Ishikawa (cell line): ENCODE measurements around the gene CCT6B.

ENCODE experiments used
- CEBPB ChIP-seq: IDR thresholded peaks from 2 replicates; pipeline ENCODE4 v1.6.1; 2012
- CREB1 ChIP-seq: IDR thresholded peaks from 2 replicates; pipeline ENCODE4 v1.6.1; 2012; ENCODE audit warnings: low read depth
- EGR1 ChIP-seq: IDR thresholded peaks from 2 replicates; pipeline ENCODE4 v1.6.1; 2012
- EP300 ChIP-seq: IDR thresholded peaks from 2 replicates; pipeline ENCODE4 v1.6.1; 2012; ENCODE audit warnings: borderline replicate concordance
- FOXM1 ChIP-seq: IDR thresholded peaks from 2 replicates; pipeline ENCODE4 v1.6.1; 2012; ENCODE audit warnings: low read depth, borderline replicate concordance
- MAX ChIP-seq: IDR thresholded peaks from 2 replicates; pipeline ENCODE4 v1.6.1; 2012
- RAD21 ChIP-seq: IDR thresholded peaks from 2 replicates; pipeline ENCODE4 v1.6.1; 2012; ENCODE audit warnings: low read depth
- REST ChIP-seq: IDR thresholded peaks from 2 replicates; pipeline ENCODE4 v1.6.1; 2012; ENCODE audit warnings: low read depth, mild to moderate bottlenecking
- TAF1 ChIP-seq: IDR thresholded peaks from 2 replicates; pipeline ENCODE4 v1.6.1; 2012; ENCODE audit warnings: low read depth, mild to moderate bottlenecking
- TCF12 ChIP-seq: IDR thresholded peaks from 2 replicates; pipeline ENCODE4 v1.6.1; 2012; ENCODE audit warnings: low read depth
- USF1 ChIP-seq: IDR thresholded peaks from 2 replicates; pipeline ENCODE4 v1.6.1; 2012
- YY1 ChIP-seq: IDR thresholded peaks from 2 replicates; pipeline ENCODE4 v1.6.1; 2012; ENCODE audit warnings: low read depth

DNA sequence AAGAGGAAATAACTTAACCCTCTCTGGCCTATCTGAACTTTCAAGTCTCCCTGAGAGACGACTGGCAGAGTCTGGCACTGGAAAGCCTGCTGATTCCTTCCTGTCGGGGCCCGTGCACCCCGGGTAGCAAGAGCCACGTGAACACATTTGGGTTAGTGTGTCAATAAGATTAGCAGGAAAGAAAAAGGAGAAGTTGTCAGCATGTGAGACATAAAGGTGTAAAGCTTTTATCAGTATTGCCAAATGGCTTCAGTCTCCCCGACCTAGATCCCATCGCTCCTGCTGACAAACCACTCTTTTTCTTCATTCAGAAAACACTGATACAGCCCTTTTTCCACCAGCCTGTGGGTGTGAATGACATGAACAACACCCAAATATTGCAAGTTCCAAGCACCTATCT is 74.4 kb downstream of the CCT6B start:
- TF ChIP-seq CEBPB (no peak), YY1 (no peak), USF1 (no peak), EGR1 (no peak), FOXM1 (no peak), EP300 (no peak), CREB1 (no peak), MAX (no peak), TCF12 (no peak), TAF1 (no peak), RAD21 (no peak), REST (no peak)
